Caco-2 (cell line): ENCODE results near the gene KRTAP10-6. TPM values are rescaled to one million over a fixed set of nuclear protein-coding genes. Genes with fewer than 3 reads are reported as not detected.
"Not testable (repeated sequence)": the region's sequence is repeated elsewhere in the genome, so short reads cannot be mapped to it uniquely, and the experiment has no call there.

ENCODE experiments used
- BruUV-seq: library from RNA; stranded (reverse); fragments of 400-500 nt; replicated peaks from 2 replicates; lab custom pipeline; 2021; lab: Mats Ljungman, UMichigan
- CTCF ChIA-PET: fragments of 300-600 bp; sonication (Branson Sonifier 250); formaldehyde crosslinking; loops from one replicate; lab custom pipeline; 2022; ENCODE audit warnings: antibody characterized with exemption; lab: Charles Lee
- POLR2A ChIA-PET: fragments of 300-600 bp; sonication (Branson Sonifier 250); formaldehyde crosslinking; loops from one replicate; lab custom pipeline; 2022; ENCODE audit warnings: antibody characterized with exemption; lab: Charles Lee
- DNase-seq, 2 experiments: peaks; one replicate each; pipeline versions ENCODE4 v3.0.0 to v3.0.0-alpha.2; 2020 to 2022
- H3K27me3 ChIP-seq: replicated peaks from 2 replicates; pipeline ENCODE4 v1.6.0; 2011; ENCODE audit warnings: low read length; ENCODE audit not compliant: control insufficient read depth, insufficient read depth
- H3K36me3 ChIP-seq: 2 replicates; pipeline ENCODE4 v1.5.1; 2011; ENCODE audit warnings: low read length; ENCODE audit not compliant: control insufficient read depth, insufficient read depth
- H3K4me1 ChIP-seq: fragments of 250-450 bp; sonication (Bioruptor Pico); 2 replicates; pipeline ENCODE4 v1.5.1; 2020; ENCODE audit warnings: mild to moderate bottlenecking
- H3K4me3 ChIP-seq: 2 replicates; pipeline ENCODE4 v1.5.1; 2011; ENCODE audit warnings: low read depth, mild to moderate bottlenecking, control low read depth, low read length
- H3K9me3 ChIP-seq: fragments of 250-450 bp; sonication (Bioruptor Pico); 2 replicates; pipeline ENCODE4 v1.5.1; 2020; ENCODE audit warnings: mild to moderate bottlenecking, moderate library complexity
- H3K27ac Mint-ChIP-seq: one replicate; pipeline ENCODE4 v1.8.0; 2022; ENCODE audit warnings: mixed read lengths; ENCODE audit not compliant: unreplicated experiment
- H3K27me3 Mint-ChIP-seq: one replicate; pipeline ENCODE4 v1.8.0; 2022; ENCODE audit warnings: mixed read lengths; ENCODE audit not compliant: insufficient read depth, unreplicated experiment
- H3K36me3 Mint-ChIP-seq: one replicate; pipeline ENCODE4 v1.8.0; 2022; ENCODE audit warnings: mild to moderate bottlenecking, mixed read lengths; ENCODE audit not compliant: insufficient read depth, unreplicated experiment
- H3K4me1 Mint-ChIP-seq: one replicate; pipeline ENCODE4 v1.8.0; 2022; ENCODE audit warnings: low read depth, mixed read lengths; ENCODE audit not compliant: unreplicated experiment
- H3K4me3 Mint-ChIP-seq: one replicate; pipeline ENCODE4 v1.8.0; 2022; ENCODE audit warnings: mild to moderate bottlenecking, moderate library complexity, mixed read lengths; ENCODE audit not compliant: unreplicated experiment
- H3K9me3 Mint-ChIP-seq: one replicate; pipeline ENCODE4 v1.8.0; 2022; ENCODE audit warnings: mixed read lengths; ENCODE audit not compliant: unreplicated experiment
- CTCF ChIP-seq, 2 experiments: fragments of 200-600 bp in 1 of 2; IDR thresholded peaks; 1 replicate in 1 of 2; 2 replicates in 1 of 2; pipeline versions ENCODE4 v1.5.1 to v1.8.0; 2011 to 2022; ENCODE audit warnings: antibody characterized with exemption in 1 of 2, control low read depth in 1 of 2, inconsistent platforms in 1 of 2, low read depth in 1 of 2, low read length in 1 of 2, mild to moderate bottlenecking in 1 of 2, moderate library complexity in 1 of 2; ENCODE audit not compliant: insufficient read depth in 1 of 2, severe bottlenecking in 1 of 2, unreplicated experiment in 1 of 2
- intact Hi-C: fragments of 100-400 bp; cut with micrococcal nuclease; formaldehyde crosslinking; loops from one replicate; pipeline ENCODE4 v1.10.0; 2022; ENCODE audit not compliant: unreplicated experiment
- total RNA-seq: library from RNA; stranded (reverse); gene quantifications from 2 replicates; pipeline ENCODE4 v1.2.3, GENCODE V29; 2022

KRTAP10-6 gene
- total RNA-seq, 1 experiment from 2014 or later, result not detected

GRCh38 chr21:44551340-44551961, 40.9 kb downstream of the KRTAP10-6 start, which contains the start of gene KRTAP10-2:
Gene KRTAP10-2, minus strand, starts transcription at chr21:44551505. Its CDS starts 47 bp downstream, at chr21:44551458.
- no peak for DNase-seq
- Histone ChIP-seq H3K4me1 (0 out of 2 replicates have a peak, but pooled peaks cover 3% of the 10 kb centered on the region), H3K36me3 (no peaks in the 10 kb centered on the region), H3K27me3 (no peaks in the 10 kb centered on the region; the same call in 1 of the 2 replicates), H3K4me3 (no peak within 1 kb of the TSS), H3K9me3 (peaks cover 6% of the 10 kb centered on the region)
- BruUV-seq, result no TSS peak
- no peaks in the 10 kb centered on the region for H3K36me3 Mint-ChIP-seq
- peak within 1 kb of the TSS; percentile 59 for H3K27ac Mint-ChIP-seq
- CTCF ChIA-PET, result no interaction called here
- H3K27me3 Mint-ChIP-seq, result peaks cover 6% of the 10 kb centered on the region
- intact Hi-C loops, result no loop called here
- no peaks in the 10 kb centered on the region for H3K4me1 Mint-ChIP-seq
- H3K9me3 Mint-ChIP-seq, result peaks cover 17% of the 10 kb centered on the region
- POLR2A ChIA-PET, result no interaction called here
- no peak for TF ChIP-seq CTCF (IDR thresholded peaks at IDR 0.05; ENCODE audit: insufficient read depth in 1 of 2, low read depth in 1 of 2, low read length in 1 of 2, severe bottlenecking in 1 of 2, unreplicated experiment in 1 of 2)
- H3K4me3 Mint-ChIP-seq, result no peak within 1 kb of the TSS

GRCh38 chr21:44550807-44551206, 41.5 kb downstream of the KRTAP10-6 start:
- H3K27me3 ChIP-seq, result no peaks in the 10 kb centered on the region; the same call in 1 of the 2 replicates

GRCh38 chr21:44550285-44550684, 42.0 kb downstream of the KRTAP10-6 start:
- H3K27me3 ChIP-seq, H3K36me3 Mint-ChIP-seq, H3K9me3 ChIP-seq, H3K4me3 ChIP-seq, H3K4me3 Mint-ChIP-seq, DNase-seq, H3K4me1 Mint-ChIP-seq, H3K27me3 Mint-ChIP-seq, BruUV-seq, intact Hi-C loops, H3K4me1 ChIP-seq, H3K27ac Mint-ChIP-seq, H3K36me3 ChIP-seq, POLR2A ChIA-PET: not testable (repeated sequence)
- H3K9me3 Mint-ChIP-seq, result peaks cover 18% of the 10 kb centered on the region
- CTCF ChIA-PET, result interaction anchor here (0.7 kb wide), 1 partner anchor 77 kb away, joined by 3 read pairs; no protein-coding TSS in a partner anchor

More at GRCh38 chr21:44550807-44551206, 41.5 kb downstream of the KRTAP10-6 start:
- 0 out of 2 replicates have a peak, but pooled peaks cover 3% of the 10 kb centered on the region for H3K4me1 ChIP-seq
- Mint-ChIP-seq H3K27me3 (peaks cover 5% of the 10 kb centered on the region), H3K9me3 (peaks cover 18% of the 10 kb centered on the region), H3K4me1 (no peaks in the 10 kb centered on the region), H3K27ac (peak overlapping the region; percentile 59), H3K4me3 (no peak overlapping the region), H3K36me3 (no peaks in the 10 kb centered on the region)
- no peaks in the 10 kb centered on the region for H3K36me3 ChIP-seq
- BruUV-seq, result no TSS peak
- no peak overlapping the region for H3K4me3 ChIP-seq
- CTCF ChIA-PET, result interaction anchor here (0.7 kb wide), 1 partner anchor 77 kb away, joined by 3 read pairs; no protein-coding TSS in a partner anchor
- intact Hi-C loops, result no loop called here
- POLR2A ChIA-PET, result no interaction called here
- peaks cover 6% of the 10 kb centered on the region for H3K9me3 ChIP-seq
- TF ChIP-seq CTCF (IDR thresholded peaks at IDR 0.05; ENCODE audit: insufficient read depth in 1 of 2, low read depth in 1 of 2, low read length in 1 of 2, severe bottlenecking in 1 of 2, unreplicated experiment in 1 of 2), result no peak
- no peak for DNase-seq
